Fibroblast of lung (primary cell): Measurements from ENCODE around the gene HTRA3. TPM values are rescaled to one million over a fixed set of nuclear protein-coding genes. Genes with fewer than 3 reads are reported as not detected.

Experiments
- DNase-seq, 2 donors: peaks; one replicate each; pipeline versions ENCODE4 v3.0.0 to v3.0.0-alpha.2; 2010; ENCODE audit warnings: low read depth in 2 of 2
- H2AFZ ChIP-seq: 2 replicates; pipeline ENCODE4 v1.5.1; 2012; ENCODE audit warnings: low read length, control low read depth, inconsistent platforms
- H3K27ac ChIP-seq: 2 replicates; pipeline ENCODE4 v1.5.1; 2011; ENCODE audit warnings: low read length, control low read depth; ENCODE audit not compliant: insufficient read depth
- H3K27me3 ChIP-seq: 2 replicates; pipeline ENCODE4 v1.5.1; 2011; ENCODE audit warnings: mild to moderate bottlenecking, low read length; ENCODE audit not compliant: control insufficient read depth, insufficient read depth
- H3K36me3 ChIP-seq: 2 replicates; pipeline ENCODE4 v1.5.1; 2011; ENCODE audit warnings: low read length; ENCODE audit not compliant: control insufficient read depth, insufficient read depth
- H3K4me1 ChIP-seq: 2 replicates; pipeline ENCODE4 v1.5.1; 2011; ENCODE audit warnings: low read length; ENCODE audit not compliant: control insufficient read depth, insufficient read depth; ENCODE audit errors: extremely low read depth
- H3K4me2 ChIP-seq: 2 replicates; pipeline ENCODE4 v1.5.1; 2011; ENCODE audit warnings: low read length, control low read depth; ENCODE audit not compliant: insufficient read depth; ENCODE audit errors: extremely low read depth
- H3K4me3 ChIP-seq, 4 experiments: fragments of 200-600 bp in 1 of 4; sonication (generic) in 1 of 4; replicated peaks in 1 of 4; 2 replicates each; pipeline ENCODE4 v1.5.1; 2011 to 2016; ENCODE audit warnings: low read length in 4 of 4, low read depth in 3 of 4, mild to moderate bottlenecking in 3 of 4, control low read depth in 2 of 4, inconsistent platforms in 1 of 4, mixed read lengths in 1 of 4; ENCODE audit not compliant: insufficient read depth in 1 of 4; ENCODE audit errors: control extremely low read depth in 1 of 4
- H3K79me2 ChIP-seq: 2 replicates; pipeline ENCODE4 v1.5.1; 2012; ENCODE audit warnings: mild to moderate bottlenecking, low read length, inconsistent platforms; ENCODE audit not compliant: control insufficient read depth, insufficient read depth
- H3K9ac ChIP-seq: 2 replicates; pipeline ENCODE4 v1.5.1; 2011; ENCODE audit warnings: mild to moderate bottlenecking, low read length, control low read depth; ENCODE audit not compliant: insufficient read depth
- H3K9me3 ChIP-seq: 2 replicates; pipeline ENCODE4 v1.5.1; 2012; ENCODE audit warnings: low read depth, low read length; ENCODE audit not compliant: control insufficient read depth, insufficient read depth
- H4K20me1 ChIP-seq: 2 replicates; pipeline ENCODE4 v1.5.1; 2011; ENCODE audit warnings: low read length; ENCODE audit not compliant: control insufficient read depth, insufficient read depth; ENCODE audit errors: extremely low read depth
- CTCF ChIP-seq, 2 donors: IDR thresholded peaks in 1 of 2; conservative IDR thresholded peaks in 1 of 2; 1 replicate in 1 of 2; 2 replicates in 1 of 2; pipeline ENCODE4 v1.5.1; 2011 to 2012; ENCODE audit warnings: low read length in 2 of 2, control low read depth in 1 of 2, inconsistent platforms in 1 of 2, low read depth in 1 of 2, mild to moderate bottlenecking in 1 of 2
- EZH2 ChIP-seq: IDR thresholded peaks from 2 replicates; pipeline ENCODE4 v1.5.1; 2012; ENCODE audit warnings: low read length, control low read depth, mild to moderate bottlenecking; ENCODE audit errors: missing control alignments
- polyA plus RNA-seq, 2 donors: library from polyadenylated mRNA; depleted of rRNA in 1 of 2; stranded (reverse) in 1 of 2; unstranded in 1 of 2; fragments of >200 nt; gene quantifications; 2 replicates each; pipeline ENCODE4 v1.2.1, GENCODE V29; 2011 to 2012; ENCODE audit warnings: missing spikeins in 1 of 2
- total RNA-seq: library from RNA; depleted of rRNA; stranded (reverse); fragments of >200 nt; gene quantifications from 2 replicates; pipeline ENCODE4 v1.2.1, GENCODE V29; 2014

Gene HTRA3
- total and polyA plus RNA-seq, 2 donors (not counting 1 experiment from before 2014, with no cell fraction given) = 2.8 to 3.5 TPM

GRCh38 chr4:8320386-8320750 is 50.8 kb downstream of the HTRA3 start:
- Histone ChIP-seq H3K9ac (no peak overlapping the region), H3K27ac (no peak overlapping the region), H2AFZ (no peak overlapping the region), H3K79me2 (no peaks in the 10 kb centered on the region), H4K20me1 (no peaks in the 10 kb centered on the region), H3K4me2 (no peak overlapping the region), H3K4me3 (no peak overlapping the region), H3K27me3 (no peaks in the 10 kb centered on the region), H3K4me1 (peaks cover 19% of the 10 kb centered on the region), H3K9me3 (no peaks in the 10 kb centered on the region), H3K36me3 (no peaks in the 10 kb centered on the region)
- DNase-seq = no peak
- TF ChIP-seq EZH2 = no peak
- peak in 1 of 2 donors; percentile 17 for TF ChIP-seq CTCF (conservative IDR thresholded peaks at IDR 0.05 in 1 of 2, IDR thresholded peaks at IDR 0.05 in 1 of 2; ENCODE audit: low read depth in 1 of 2, low read length in 2 of 2)

- no peak for DNase-seq
- peaks cover 11% of the 10 kb centered on the region for H3K4me1 ChIP-seq
- no peaks in the 10 kb centered on the region for H3K27me3 ChIP-seq
- TF ChIP-seq EZH2 = no peak
- no peak for TF ChIP-seq CTCF (conservative IDR thresholded peaks at IDR 0.05 in 1 of 2, IDR thresholded peaks at IDR 0.05 in 1 of 2; ENCODE audit: low read depth in 1 of 2, low read length in 2 of 2)
- H4K20me1 ChIP-seq = no peaks in the 10 kb centered on the region
- no peak overlapping the region for H2AFZ ChIP-seq
- H3K27ac ChIP-seq = no peak overlapping the region
- H3K9ac ChIP-seq = no peak overlapping the region
- no peaks in the 10 kb centered on the region for H3K36me3 ChIP-seq
- H3K79me2 ChIP-seq = no peaks in the 10 kb centered on the region
- no peak overlapping the region for H3K4me3 ChIP-seq
- no peaks in the 10 kb centered on the region for H3K9me3 ChIP-seq
- no peak overlapping the region for H3K4me2 ChIP-seq
Measured at GRCh38 chr4:8321220-8321619, 51.7 kb downstream of the HTRA3 start.

- TF ChIP-seq EZH2 = no peak
- TF ChIP-seq CTCF (conservative IDR thresholded peaks at IDR 0.05 in 1 of 2, IDR thresholded peaks at IDR 0.05 in 1 of 2; ENCODE audit: low read depth in 1 of 2, low read length in 2 of 2) = no peak
- H4K20me1 ChIP-seq = no peaks in the 10 kb centered on the region
- DNase-seq = no peak
- no peaks in the 10 kb centered on the region for H3K27me3 ChIP-seq
- H3K4me1 ChIP-seq = peaks cover 7% of the 10 kb centered on the region
- no peak overlapping the region for H3K27ac ChIP-seq
- no peak overlapping the region for H3K9ac ChIP-seq
- H3K4me3 ChIP-seq = no peak overlapping the region
- H3K4me2 ChIP-seq = no peak overlapping the region
- H3K36me3 ChIP-seq = no peaks in the 10 kb centered on the region
- H3K79me2 ChIP-seq = no peaks in the 10 kb centered on the region
- no peak overlapping the region for H2AFZ ChIP-seq
- no peaks in the 10 kb centered on the region for H3K9me3 ChIP-seq
Measured at GRCh38 chr4:8321771-8322170, 52.2 kb downstream of the HTRA3 start.
